HG02840 (cell line): Measurements from ENCODE around the gene EIPR1.

Source experiments
- ATAC-seq: cut with Tn5 transposase; IDR thresholded peaks from one replicate; pipeline ENCODE4 v1.9.1; 2021; ENCODE audit warnings: mild to moderate bottlenecking, moderate library complexity, moderate number of reproducible peaks; ENCODE audit not compliant: unreplicated experiment, low FRiP score

EIPR1 gene

DNA sequence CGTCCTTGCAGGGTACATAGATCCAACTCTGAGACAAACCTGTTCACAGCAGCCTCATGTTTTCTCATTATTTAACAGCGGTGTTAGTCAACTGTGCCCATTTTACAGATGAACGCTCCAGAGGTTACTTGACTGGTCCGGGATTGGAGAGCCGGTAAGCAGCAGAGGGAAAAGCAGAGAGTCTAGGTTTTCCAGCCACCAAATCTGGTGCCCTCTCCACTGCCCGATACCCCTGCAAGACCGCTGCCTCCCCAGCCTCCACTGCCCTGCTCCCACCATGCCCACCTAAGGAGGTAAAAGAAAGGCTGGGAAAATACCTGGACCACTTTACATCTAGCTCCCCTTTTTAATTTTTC lies 51.5 kb downstream of the EIPR1 start:
- ATAC-seq, result no peak

DNA sequence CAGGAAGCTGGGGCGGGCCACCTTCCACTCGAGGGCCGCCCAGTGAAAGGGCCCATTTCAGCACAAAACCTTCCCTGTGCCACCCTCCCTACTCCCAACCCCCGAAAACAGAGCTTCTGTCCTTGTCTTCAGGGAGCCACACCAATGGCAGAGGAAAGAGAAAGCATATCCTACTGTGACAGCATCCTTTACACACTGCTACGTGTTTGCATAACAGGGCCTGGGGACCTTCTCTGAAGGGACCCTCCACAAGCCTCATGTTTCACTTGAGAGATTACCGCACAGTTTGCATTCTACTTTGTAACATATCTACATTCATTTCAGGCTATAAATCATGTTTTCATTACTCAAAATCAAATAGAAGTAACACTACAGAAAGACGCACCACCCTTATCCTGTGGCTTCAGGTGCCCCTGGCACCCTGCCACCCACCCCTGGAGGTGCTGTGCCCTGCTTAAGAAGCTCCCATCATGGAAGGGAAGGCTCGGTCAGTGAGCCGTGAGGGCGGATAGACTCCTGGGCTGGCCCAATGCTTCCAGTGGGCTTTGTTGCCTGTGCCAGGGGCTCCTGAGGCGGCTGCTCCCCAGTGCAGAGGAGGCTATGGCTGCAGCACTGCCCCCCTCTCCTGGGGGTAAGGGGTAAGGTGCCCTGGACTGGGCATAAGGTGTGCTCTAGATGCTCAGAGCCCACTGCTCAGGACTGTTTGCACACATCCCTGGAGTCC lies 52.0 kb downstream of the EIPR1 start:
- ATAC-seq, result no peak

DNA sequence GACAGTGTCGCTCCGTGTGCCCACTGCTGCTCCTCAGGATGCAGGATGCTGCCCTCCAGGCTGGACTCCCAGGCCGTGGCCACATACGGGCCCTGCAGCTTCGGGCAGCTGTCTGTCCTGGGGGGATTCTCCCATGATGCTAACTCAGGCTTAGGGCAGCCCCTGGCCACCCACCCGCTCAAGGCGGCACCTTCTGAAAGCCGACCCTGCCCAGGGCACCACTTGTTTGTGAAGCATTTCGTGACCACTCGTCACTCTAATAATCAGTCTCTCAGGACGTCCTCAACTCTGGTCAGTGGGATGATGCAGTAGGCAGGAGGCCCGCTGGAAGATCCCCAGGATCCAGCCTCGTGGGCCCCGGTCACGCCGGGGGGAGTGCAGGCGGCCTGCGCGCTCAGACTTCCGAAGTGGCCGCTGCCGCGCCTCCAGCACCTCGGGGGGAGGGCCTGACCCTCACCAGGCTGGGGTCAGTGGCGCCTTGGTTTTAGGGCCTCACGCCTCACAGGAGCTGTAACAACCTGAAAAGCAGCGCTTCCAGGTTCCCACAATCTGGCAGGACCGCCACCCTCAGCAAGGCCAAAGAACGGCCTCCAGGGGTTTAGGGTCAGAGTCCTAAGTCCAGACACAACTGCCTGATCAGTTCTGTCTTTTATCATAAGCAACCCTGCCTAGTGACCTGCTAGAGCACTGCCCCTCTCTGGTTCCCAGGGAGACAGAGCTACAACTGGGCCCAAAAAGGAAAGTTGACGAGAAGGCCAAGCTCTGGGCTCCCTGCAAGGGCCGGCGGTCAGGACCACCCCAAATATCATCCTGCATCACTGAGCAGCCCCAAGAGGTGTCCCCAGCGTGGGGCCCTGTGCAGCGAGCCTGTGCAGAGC lies 53.0 kb downstream of the EIPR1 start:
- no peak for ATAC-seq

DNA sequence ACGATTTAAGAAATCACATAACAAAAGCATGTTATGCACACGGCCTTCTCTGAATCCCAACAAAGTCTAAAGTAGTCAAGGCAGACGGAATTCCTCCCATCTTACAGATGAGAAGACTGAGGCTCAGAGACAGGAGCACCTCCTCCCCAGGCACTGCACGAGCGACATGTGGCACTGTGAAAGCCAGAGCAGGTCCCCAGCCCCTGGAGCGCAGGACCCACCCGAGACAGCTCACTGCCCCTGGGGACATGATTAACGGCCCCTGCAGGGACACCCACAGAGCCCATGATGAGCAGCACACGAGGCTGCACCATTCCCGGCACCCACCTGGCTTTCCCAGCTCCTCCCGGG lies 53.6 kb downstream of the EIPR1 start:
- ATAC-seq, result no peak

DNA sequence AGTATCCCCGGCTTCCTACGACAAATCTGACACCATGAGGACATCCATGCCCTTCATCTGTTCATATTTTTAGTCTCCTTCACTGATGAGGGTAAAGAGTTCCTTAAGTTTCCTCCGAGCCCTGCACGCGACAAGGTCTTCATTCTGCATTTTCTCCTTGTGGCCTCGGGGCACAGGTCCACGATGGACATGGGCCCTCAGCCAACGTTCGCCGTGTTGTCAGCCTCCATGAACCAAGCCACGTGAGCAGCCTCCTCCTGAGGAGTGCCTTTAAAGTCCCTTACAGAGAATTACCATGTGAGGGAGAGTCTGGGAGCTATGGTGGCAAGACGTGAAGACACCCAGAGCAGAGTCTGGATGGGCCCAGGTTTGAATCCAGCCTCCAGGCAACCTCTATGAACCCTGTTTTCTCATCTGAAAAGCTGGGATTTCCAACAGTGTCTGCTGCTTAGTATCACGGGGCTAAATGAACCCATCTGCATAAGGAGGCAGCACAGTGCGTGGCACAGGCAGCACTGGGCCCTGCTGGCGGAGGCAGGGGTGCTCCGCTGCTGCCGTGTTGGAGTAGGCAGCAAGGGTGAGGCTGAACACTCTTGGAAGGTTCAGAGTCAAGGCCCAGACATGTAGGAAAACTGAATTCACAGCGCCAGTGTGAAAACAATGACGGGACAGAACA lies 54.1 kb downstream of the EIPR1 start:
- ATAC-seq, result no peak

DNA sequence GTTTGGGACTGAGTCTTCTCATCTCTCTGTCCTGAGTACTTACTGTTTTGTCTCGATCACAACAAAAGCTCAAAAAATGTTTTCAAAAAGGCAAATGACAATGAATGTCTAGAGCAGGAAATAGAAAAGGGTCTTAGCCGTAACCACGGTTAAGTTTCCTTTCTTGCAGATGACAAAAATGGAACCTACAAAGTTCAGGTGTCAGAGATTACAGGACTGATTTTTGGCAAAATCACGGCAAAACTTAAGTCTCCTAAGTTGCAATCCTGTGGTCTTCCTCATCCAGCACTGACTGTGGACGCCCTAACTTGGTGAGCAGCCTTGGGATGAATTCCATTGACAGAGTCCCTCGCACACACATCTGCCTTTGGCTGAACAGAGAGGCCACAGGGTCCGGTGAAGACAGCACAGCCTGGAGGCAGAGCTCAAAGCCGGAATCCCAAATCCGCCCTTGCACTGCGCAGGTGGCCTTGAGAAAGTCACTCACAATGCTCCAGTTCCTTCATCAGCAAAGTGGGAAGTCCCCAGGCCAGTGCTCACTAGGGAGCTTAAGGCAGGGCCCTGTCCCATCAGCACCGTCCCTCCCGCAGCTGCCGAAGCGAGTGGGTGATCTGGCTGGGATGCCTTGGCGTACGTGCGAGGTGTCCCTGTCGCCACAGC lies 55.2 kb downstream of the EIPR1 start:
- no peak for ATAC-seq

DNA sequence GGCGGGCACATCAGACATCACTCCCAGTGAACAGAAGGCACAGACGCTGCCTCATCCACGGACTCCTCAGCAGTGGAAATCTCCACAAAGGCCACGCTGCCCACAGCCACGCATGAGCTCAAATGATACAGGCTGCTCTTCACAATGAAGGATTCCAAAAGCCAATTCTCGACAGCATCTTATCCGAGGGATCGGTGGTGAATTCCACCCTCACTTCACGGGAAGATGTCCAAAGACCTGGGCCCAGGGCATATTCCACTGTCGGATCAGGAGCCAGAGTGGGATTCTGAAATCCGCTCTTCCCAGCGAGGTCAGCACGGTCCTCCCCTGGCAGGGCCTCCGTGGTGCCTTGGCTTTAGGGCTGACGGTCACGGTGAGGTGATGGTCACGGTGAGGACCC lies 55.8 kb downstream of the EIPR1 start:
- no peak for ATAC-seq

DNA sequence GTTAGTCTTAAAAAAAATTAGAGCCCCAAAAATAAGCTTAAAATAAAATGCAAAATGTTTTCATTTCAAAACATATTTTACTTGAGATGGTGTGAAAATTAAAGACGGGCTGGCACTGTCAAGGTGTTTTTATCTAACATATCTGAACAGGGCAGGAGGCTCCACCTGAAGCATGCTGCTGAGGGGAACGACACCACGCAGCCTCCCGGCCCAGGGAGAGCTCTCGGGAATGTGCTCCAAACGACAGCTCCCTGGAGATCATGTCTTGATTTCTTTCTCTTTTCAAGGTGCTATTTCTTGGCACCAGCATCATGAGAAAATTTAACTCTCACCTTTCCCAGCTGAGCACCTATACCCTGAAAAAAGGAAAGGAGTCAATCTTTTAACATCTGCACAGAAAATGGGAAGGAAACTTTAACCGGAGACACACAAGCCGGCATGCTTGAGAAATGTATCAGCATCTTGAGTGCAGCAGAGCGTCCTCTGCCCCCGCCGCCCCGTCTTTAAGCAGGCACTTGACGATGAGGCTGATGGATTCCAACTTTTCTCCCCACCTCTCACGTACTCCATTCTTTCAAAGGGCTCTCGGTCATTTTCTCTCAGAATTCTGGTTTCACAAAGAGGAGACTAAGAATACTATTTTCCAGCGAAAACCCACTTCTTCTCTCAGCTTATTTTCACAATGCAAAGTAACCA lies 56.6 kb downstream of the EIPR1 start:
- ATAC-seq, result no peak

DNA sequence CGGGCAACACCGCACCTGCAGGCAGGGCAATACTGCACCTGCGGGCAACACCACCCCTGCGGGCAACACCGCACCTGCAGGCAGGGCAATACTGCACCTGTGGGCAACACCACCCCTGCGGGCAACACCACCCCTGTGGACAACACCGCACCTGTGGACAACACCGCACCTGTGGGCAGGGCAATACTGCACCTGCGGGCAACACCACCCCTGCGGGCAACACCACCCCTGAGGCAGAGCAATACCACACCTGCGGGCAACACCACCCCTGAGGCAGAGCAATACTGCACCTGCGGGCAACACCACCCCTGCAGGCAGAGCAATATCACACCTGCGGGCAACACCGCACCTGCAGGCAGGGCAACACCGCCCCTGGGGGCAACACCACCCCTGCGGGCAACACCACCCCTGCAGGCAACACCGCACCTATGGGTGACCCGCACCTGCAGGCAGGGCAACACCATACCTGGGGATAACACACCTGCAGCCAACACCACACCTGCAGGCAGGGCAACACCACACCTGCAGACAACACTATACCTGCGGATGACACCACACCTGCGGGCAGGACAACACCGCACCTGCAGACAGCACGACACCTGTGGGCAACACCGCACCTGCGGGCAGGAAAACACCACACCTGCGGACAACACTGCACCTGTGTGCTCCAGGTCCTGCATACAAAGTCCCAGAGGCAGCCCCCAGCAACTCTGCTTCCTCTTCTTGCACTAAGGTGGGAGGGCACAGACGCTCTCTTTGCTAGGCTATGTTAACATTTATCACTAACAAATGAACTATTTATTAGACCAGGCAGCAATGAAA lies 57.7 kb downstream of the EIPR1 start:
- ATAC-seq, result no peak

DNA sequence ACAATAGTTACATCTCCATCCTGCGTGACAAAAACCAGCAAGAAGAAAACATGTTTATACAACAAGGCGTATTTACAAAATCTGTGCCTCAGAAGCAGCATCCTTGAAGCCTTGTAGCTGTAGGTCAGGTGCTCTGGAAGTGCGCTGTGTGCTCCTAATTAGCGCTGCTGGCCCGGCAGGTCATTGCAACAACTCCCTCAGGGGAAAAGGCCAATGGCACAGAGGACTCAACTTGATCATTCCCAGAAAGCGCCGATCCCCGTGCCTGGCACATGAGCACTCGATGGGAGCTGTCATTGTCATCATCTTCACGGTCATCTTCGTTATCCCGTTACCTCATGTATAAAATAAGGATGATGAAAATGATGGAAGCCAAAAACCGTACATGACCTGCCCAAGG lies 58.5 kb downstream of the EIPR1 start:
- no peak for ATAC-seq

DNA sequence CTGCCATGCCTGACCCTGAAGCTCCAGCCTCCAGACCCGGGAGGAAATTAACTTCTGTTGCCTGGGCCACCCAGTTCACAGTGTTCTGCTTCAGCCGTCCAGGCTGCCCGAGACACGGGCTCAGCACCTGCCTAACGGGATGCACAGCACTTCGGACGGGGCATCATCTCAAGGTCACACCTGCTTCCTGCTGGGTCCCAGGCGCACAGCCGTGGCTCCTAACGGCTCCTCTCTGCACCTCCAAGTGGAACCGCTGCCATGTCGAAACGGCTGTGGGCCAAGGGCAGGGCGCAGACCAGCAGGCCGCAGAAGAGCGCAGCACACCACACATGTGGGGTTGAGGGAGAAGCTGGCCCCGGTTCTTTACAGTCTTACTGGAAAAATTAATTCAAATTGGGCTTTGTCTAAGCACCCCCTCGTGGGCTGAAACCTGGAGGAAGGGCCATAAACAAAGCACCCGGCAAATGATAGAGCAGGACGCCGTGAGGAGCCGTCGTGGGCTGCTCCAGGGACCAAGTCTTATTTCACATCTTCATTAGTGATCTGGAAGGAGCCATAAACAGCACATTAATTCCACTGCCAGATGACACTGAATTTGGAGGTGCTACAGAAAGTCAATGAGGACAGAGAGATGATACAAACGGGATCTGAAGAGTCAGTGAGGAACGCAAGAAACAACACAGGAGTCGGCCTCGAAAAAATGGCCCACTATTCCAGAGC lies 59.6 kb downstream of the EIPR1 start:
- no peak for ATAC-seq

DNA sequence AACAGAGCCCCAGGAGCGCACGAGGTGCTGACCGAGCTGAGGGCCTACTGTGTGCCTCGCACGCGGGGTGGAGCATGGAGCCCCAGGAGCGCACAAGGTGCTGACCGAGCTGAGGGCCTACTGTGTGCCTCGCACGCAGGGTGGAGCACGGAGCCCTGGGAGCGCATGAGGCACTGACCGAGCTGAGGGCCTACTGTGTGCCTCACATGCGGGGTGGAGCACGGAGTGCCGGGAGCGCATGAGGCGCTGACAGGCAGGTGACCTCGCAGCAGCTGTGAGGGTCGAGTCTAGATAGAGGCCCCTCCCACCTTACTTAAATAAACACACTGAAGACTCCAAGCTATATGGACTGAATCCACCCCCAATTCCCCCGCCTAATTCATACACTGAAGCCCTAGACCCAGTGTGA lies 60.3 kb downstream of the EIPR1 start:
- ATAC-seq, result no peak

DNA sequence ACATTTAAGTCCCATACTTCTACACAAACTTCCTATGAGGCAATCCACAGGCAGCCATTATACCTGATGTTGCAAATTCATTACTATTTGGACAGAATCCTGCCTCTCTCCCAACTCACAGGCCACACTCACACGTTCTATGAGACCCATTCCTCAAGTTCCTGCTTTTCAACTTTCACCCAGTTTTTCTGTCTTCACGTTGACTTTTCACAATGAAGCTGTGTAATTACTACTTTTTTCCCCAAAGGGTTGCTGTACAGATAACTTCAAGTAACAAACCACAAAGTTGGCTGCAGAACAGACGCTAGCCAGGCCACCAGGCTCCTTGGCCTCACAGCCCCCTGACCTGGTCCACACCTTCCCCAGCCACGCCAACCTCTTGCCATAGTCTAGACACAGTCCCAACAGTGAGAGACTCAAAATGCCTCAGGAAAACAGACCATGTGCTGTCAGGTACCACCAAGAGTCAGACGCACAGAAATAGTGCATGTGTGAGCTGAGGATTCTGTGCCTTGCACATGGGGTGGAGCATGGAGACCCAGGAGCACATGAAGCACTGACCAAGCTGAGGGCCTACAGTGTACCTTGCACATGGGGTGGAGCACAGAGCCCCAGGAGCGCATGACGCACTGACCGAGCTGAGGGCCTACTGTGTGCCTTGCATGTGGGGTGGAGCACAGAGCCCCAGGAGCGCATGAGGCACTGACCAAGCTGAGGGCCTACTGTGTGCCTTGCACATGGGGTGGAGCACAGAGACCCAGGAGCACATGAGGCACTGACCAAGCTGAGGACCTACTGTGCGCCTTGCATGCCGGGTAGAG lies 61.0 kb downstream of the EIPR1 start:
- ATAC-seq, result no peak

DNA sequence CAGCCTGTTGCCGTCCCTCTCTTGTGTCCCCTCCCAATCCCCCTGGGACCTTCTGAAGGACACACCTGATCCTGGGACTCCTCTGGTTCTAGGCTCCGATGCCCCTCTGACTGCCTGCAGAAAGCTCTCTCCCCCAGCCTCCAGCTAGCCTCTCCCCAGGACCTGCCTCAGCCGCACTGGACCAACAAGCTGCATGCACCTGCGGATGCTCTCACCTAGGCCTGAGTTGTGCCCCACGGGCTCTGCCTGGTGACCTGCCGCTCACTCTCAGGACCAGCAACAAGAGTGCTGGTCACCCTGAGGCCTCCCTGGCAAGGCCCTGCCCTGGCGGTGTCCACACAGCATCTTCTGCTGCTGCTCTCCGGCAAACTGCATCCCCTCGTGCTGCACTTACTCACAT lies 63.0 kb downstream of the EIPR1 start:
- no peak for ATAC-seq

DNA sequence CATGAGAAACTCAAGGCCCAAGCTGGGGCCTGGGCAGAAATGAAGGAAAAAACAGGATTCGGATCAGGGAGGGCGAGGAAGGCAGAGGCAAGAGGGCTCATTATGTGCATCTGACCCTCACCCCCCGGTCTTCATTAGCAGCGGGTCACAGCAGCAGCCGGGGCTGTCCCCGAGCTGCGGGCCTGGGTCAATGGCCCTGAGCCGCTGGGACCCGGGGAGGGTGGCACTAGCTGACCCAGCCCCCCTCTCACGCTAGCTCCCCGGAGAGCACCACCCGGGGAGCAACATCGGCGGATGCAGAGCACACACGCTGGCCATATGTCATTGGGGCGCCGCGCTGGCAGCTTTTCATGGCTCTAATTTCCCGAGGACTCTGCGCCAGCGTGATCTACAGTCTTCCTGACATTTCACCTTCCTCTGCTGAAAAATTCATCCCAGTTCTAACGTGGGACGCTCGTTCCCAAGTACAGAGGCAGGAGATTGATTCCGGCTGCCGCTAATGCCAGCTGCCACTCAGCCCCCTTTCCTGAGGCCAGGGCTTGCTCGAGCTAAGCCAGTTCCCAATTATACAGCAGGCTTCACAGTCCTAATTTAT lies 63.7 kb downstream of the EIPR1 start:
- ATAC-seq, result no peak

DNA sequence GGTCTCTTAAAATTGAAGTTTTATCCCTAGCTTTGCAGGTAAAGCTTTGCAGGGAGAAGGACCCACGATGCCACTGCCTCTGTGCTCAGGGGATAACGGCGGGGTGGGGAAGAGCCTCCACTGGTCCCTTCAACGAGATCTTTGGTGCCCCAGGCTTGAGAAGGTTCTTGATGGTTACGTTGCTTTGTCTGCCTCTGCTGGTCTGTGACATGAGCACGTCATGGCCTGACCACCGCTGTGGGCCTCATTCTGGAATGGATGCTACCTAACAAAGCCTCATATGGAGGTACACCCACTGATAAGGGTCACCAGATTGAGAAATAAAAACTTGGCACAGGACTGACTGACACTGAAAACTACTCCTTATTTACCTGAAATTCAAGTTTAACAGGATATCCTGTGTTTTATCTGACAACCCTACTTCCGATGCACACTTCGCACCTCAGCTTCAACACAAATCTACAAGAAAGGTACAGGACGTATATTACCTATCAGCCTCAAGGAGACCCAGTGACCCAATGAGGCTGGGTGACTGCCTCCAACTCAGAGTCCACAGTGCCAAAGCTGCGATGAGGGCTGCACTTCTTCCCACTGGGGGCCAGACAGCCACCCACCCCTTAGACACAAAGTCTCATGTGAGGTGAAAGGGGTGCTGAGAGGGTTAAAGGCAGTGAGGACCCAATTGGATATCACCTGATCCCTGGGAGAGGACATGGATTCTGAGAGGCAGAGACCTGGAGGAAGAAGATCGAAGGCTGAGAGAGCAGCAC lies 64.9 kb downstream of the EIPR1 start:
- no peak for ATAC-seq

DNA sequence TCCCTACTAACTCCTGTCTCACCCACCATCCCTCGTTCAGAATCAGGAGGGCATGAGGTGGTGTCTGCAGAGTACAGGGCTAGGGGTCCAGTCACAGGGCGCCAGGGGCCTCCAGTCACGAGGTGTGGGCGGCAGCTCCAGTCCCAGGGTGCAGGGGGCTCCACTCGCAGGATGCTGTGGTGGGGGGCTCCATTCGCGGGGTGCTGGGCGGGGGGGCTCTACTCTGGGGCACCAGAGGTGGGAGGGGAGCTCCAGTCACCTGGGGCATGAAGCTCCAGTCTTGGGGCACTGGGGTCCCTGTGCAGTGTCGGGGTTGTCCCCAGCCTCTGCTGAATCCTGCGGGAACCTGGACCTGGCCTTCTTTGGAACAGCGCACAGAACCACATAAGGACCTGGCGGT lies 66.0 kb downstream of the EIPR1 start:
- no peak for ATAC-seq
